Measurements from ENCODE around the gene FSTL3.
"Not testable (repeated sequence)": the region's sequence is repeated elsewhere in the genome, so short reads cannot be mapped to it uniquely, and the experiment has no call there.

The FSTL3 gene

GRCh38 chr19:682678-683320, 6.6 kb downstream of the FSTL3 start:
- DNase-seq (ENCODE audit: low read depth in 2 of 2), result no peak

- DNase-seq (ENCODE audit: low read depth in 2 of 2), result no peak
These were observed 9.3 kb downstream of the FSTL3 start for GRCh38 chr19:685454-685931.

GRCh38 chr19:686589-687297, 10.6 kb downstream of the FSTL3 start:
- DNase-seq (ENCODE audit: low read depth in 2 of 2), result no peak

- DNase-seq (ENCODE audit: low read depth in 2 of 2), result no peak
These were observed 11.5 kb downstream of the FSTL3 start for GRCh38 chr19:687569-688166.

- no peak for DNase-seq (ENCODE audit: low read depth in 2 of 2)
These were observed 12.0 kb downstream of the FSTL3 start for GRCh38 chr19:688214-688613.

GRCh38 chr19:688992-689391, 12.8 kb downstream of the FSTL3 start:
- no peak for DNase-seq (ENCODE audit: low read depth in 2 of 2)

GRCh38 chr19:690203-690602, 14.0 kb downstream of the FSTL3 start:
- no peak for DNase-seq (ENCODE audit: low read depth in 2 of 2)

- no peak for DNase-seq (ENCODE audit: low read depth in 2 of 2)
These were observed 18.5 kb downstream of the FSTL3 start for GRCh38 chr19:694481-695351.

GRCh38 chr19:695352-695949, 19.3 kb downstream of the FSTL3 start, which contains the start of gene PRSS57:
Gene PRSS57, minus strand, starts transcription at chr19:695452. Its CDS starts 22 bp downstream, at chr19:695430.
- DNase-seq (ENCODE audit: low read depth in 2 of 2), result no peak

- DNase-seq (ENCODE audit: low read depth in 2 of 2), result not testable (repeated sequence)
These were observed 22.3 kb downstream of the FSTL3 start for GRCh38 chr19:698529-698928.

GRCh38 chr19:699885-700284, 23.7 kb downstream of the FSTL3 start:
- DNase-seq (ENCODE audit: low read depth in 2 of 2), result not testable (repeated sequence)

GRCh38 chr19:702847-703246, 26.7 kb downstream of the FSTL3 start:
- not testable (repeated sequence) for DNase-seq (ENCODE audit: low read depth in 2 of 2)

GRCh38 chr19:703329-703650, 27.1 kb downstream of the FSTL3 start:
- no peak for DNase-seq (ENCODE audit: low read depth in 2 of 2)

GRCh38 chr19:703651-704446, 27.7 kb downstream of the FSTL3 start:
- peak; percentile 29 to 48 for DNase-seq (ENCODE audit: low read depth in 2 of 2)

- no peak for DNase-seq (ENCODE audit: low read depth in 2 of 2)
These were observed 28.2 kb downstream of the FSTL3 start for GRCh38 chr19:704447-704741.

GRCh38 chr19:708154-709143, 32.3 kb downstream of the FSTL3 start, which contains the start of gene PALM:
Gene PALM, plus strand, starts transcription at chr19:708935. Its CDS starts 212 bp downstream, at chr19:709147.
- no peak for DNase-seq (ENCODE audit: low read depth in 2 of 2)

- DNase-seq (ENCODE audit: low read depth in 2 of 2), result no peak
These were observed 33.2 kb downstream of the FSTL3 start for GRCh38 chr19:709196-709964.

- no peak for DNase-seq (ENCODE audit: low read depth in 2 of 2)
These were observed 33.9 kb downstream of the FSTL3 start for GRCh38 chr19:709965-710571.
